DMS79 (cell line): ENCODE data around the gene DDX54.

ENCODE experiments used
- DNase-seq: peaks from one replicate; lab custom pipeline; 2025; lab: John Stamatoyannopoulos, UW

DDX54 gene

DNA sequence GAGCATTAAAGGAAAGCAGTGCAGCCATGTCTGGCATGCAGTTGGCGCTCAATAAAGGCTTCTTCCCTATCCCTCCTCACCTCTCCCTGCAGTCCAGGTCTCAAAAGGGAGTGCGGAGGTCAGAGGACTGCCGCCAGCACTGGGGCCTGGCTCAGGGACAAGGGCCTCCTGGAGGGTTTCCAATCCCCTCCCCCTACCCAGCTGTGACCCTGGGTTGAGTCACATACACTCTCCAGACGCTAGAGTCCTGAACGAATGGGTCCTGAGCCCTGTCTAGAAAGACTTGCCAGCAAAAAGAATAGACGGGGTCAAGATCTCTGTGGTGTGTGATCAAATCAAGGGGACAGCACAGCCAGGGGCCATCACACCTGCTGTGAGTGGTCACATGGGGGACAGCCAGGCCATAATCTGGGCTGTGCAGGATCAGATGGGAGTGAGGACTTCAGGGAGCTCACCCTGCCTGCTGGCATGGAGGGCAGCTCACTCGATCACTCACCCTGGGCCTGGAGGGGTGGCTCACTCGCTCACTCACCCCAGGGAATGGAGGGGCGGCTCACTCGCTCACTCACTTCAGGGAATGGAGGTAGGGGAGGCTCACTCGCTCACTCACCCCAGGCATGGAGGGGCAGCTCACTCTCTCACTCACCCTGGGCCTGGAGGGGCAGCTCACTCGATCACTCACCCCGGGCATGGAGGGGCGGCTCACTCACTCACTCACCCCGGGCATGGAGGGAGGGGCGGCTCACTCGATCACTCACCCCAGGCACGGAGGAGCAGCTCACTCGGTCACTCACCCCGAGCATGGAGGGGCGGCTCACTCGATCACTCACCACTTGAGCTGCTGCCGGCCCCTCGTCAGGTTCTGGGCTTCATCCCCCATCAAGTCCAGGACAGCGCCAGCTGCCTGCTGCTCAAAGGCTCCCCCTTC, 22.9 kb downstream of the DDX54 start:
- DNase-seq: no peak

DNA sequence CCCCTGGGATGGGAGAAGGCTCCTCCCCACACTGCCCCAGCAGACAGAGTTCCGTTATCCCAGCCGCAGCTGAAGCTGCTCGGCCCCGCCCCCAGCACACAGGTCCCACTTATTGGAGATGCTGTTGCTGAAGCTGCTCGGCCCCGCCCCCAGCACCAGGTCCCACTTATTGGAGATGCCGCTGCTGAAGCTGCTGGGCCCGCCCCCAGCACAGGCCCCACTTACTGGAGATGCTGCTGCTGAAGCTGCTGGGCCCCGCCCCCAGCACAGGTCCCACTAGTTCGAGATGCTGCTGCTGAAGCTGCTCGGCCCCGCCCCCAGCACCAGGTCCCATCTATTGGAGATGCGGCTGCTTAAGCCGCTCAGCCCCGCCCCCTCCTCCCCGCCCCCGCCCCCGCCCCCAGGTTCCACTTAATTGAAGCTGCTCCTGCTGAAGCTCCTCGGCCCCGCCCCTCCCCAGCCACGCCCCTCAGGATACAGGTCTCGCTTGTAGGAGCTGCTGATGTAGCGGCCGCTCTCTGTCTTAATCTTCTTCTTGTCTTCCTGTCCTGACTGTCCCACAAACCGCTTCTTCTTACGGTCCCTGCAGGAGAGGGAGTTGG, 23.8 kb downstream of the DDX54 start:
- no peak for DNase-seq

DNA sequence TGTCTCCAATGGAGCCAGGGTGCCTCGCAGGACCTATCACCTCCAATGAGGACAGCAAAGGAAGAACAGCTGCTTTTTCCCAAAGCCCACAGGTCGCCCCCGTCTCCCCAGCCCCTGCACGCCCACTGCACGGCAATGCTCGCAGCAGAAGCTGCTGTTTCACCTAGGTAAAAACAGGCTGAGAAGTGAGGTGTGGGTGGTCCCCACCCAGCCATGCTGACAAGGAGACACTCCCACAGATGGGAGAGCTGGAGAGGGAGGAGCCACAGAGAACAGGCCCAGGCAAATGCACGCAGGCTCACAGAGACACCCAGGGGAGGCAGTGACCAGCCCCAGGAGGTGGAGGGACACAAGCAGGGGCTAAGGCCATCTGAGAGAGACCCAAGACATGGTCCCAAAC, 25.3 kb downstream of the DDX54 start:
- DNase-seq: no peak

DNA sequence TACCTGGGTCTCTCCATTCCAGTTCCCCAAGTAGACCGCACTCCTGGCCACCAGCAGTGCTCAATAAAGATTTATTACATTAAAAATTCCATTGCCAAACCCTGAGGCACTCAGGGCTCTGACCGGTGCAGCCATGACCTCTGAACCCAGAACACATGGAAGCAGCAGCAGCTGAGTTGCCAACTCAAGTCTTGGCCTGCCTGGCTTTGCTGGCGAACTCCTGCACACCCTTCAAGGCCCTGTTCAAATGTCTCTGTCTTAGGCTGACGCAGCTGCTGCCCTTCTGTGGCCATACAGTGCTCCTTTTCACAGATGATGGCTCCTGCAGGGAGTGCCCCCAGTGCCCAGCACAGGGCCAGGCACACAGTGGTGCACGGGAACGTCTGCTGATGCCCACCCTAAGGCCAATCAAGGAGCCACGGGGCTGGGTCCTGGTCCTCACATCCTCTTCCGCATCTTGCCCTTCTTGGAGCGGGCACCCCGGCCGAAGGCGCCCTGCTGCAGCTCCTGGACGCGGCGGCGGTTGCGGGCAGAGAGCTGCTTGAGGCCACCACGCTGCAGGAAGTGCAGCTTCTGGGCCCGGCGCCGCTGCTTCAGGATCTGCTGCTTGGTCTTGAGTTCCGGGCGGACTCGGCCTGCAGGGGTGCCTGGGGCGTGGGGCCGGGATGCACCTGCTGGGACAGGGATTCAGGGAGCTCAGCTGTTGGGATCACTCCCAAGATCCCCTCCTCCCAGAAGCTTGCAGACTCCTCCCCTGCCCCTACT, 26.7 kb downstream of the DDX54 start:
- DNase-seq: no peak

DNA sequence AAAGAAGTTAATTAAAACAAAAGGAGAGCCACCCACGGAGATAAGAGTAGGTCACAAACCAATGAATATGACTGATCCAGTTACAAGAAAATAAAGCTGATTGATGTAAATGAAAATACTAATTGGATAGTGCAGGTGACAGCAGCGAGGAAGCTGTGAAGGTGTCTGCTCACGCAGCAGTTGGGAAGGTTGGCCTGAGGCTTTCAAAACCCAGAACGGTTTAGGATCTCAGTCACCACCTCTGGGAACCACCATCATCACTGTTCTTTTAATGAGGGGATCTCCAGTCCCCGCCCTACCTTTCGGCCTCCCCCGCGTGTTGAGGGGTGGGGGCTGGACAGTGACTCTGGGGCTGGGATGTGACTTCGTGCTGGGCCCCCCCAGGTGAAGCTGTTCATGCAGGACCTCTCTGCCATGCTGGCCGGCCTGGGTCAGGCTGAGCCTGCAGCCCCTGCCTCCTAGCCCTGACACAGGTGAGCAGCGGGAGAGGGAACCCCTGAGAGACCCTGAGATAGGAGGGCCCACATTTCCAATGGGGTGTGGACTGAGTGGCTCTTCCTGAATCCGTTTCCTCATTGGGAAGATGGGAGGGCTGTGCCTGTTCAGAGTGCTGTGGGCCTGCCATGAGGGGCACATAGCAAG, 27.9 kb downstream of the DDX54 start:
- DNase-seq: no peak

DNA sequence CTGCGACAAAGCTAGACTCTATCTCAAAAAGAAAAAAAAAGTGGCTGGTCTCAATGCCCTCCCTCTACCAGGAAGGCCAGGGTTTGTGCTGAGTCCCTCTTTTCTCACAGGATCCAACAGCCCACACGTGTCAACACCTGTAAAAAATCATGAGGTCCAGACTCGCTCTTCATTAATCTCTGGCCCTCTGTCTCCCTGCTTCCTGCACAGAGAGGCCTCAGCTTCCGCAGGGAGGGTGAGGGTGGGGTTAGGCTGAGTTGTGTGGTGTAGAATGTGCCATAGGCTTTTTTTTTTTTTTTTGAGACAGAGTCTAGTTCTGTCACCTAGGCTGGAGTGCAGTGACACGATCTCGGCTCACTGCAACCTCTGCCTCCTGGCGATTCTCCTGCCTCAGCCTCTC, 29.6 kb downstream of the DDX54 start:
- DNase-seq: no peak

DNA sequence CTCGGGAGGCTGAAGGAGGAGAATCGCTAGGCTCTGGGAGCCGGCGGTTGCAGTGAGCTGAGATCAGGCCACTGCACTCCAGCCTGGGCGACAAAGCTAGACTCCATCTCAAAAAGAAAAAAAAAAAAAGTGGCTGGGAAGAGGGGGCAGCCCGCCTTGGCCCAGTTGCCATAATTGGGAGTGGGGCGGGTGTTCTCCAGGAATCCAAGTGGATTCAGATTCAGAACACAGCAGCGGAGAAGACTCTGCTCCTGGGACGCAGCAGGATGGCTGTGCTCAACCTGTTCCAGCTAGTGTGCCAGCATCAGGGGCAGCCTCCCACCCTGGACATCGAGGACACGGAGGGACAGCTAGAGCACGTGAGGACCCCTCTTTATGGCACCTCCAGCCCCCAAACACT, 30.2 kb downstream of the DDX54 start:
- no peak for DNase-seq

DNA sequence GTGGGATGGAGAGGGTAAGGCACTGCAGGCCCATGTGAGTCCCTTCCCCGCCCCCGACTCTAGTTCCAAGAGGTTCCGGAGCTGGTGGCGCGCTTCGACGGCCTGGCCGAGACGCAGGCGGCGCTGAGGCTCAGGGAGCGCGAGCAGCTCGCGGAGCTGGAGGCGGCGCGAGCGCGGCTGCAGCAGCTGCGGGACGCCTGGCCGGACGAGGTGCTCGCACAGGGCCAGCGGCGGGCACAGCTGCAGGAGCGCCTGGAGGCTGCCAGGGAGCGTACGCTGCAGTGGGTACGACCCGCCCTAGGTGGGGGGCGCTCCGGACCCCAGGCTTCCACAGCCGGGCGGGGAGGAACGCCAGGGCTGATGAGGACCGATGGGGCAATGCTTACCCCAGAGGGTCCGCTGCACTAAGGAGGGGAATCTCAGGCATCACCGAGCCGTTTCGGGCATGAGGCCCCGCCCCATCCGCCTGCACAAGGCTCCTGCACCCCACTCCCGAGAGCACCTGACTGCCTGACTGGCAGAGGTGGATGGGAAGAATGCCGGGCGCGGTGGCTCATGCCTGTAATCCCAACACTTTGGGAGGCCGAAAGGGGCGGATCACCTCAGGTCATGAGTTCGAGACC, 30.8 kb downstream of the DDX54 start:
- DNase-seq: no peak

DNA sequence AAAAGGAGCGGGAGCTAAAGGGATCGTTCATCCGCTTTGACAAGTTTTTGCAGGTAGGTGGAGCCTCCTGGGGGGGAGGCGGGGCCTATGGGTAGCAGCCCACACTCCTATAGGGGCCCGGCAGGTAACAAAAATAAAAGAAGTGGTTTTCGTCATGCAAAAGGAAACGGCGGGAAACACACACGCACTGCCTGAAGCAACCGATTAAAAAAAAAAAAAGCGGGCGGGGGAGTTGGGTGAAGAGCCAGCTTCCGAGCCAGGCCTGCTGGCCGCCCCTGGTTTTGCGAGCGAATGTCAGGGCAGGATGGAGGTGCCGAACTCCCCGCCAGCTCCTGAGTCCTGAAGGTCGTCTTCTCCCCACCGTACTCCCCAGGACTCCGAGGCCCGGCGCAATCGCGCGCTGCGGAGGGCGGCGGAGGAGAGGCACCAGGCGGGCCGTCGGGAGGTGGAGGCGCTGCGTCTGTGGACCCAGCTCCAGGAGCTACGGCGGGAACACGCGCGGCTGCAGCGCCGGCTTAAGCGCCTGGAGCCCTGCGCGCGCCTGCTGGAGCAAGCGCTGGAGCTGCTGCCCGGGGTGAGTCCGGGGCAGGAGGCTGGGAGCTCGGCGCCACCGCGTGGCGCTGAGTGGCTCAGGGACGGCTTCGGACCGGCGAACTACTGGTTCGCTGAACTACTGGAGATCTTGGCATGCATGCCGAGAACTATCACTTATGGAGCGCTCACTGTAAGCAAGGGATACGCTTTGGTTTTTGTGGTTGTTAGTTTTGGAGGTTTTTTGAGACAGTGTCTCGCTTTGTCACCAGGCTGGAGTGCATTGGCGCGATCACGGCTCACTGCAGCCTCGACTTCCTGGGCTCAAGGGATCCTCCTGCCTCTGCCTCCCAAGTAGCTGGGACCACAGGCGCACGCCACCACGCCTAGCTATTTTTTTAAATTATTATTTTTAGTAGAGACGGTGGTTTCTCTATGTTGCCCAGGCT, 32.2 kb downstream of the DDX54 start:
- DNase-seq: peak; percentile 60

DNA sequence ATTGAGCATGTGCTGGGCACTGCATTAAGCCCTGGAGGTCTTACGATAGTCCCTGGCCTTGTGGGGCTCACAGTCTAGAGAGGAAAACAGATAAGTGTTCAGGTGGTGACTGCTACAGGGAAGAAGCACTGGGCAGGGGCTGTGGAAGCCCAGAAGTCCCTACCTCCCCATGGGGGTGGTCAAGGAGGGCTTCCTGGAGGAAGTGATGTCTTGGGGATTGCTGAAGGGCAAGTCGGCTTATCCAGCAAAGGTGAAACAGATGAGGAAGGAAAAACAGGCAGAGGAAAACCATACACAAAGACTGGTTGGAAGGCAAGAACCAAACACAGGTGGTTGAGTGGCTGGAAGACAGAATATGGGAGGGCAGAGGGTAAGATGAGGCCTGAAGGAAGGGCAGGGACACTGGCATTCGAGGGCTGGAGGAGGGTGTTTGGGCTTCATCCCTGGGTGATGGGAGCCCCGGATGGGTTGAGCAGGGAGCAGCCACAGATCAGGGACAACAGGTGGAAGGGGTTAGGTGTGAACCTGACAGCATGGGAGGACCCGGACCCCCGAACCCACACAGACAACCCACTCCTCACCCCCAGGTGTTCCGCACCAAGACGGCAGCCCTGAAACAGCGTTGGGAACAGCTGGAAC, 33.0 kb downstream of the DDX54 start:
- DNase-seq: no peak

DNA sequence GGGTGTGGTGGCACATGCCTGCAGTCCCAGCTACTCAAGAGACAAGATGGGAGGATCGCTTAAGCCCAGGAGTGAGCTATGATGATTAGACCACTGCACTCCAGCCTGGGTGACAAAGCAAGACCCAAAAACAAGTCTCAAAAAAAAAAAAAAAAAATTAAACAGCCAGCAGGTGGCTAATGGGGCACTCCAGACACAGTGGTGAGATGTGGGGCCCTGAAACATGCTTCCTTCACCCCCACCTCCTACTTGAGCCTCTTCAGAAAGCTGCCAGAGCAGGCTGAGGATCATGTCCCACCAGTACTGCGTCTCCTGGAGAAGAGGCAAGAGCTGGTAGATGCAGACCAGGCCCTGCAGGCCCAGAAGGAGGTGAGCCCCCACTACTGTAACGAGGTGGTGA, 33.6 kb downstream of the DDX54 start:
- DNase-seq: no peak

DNA sequence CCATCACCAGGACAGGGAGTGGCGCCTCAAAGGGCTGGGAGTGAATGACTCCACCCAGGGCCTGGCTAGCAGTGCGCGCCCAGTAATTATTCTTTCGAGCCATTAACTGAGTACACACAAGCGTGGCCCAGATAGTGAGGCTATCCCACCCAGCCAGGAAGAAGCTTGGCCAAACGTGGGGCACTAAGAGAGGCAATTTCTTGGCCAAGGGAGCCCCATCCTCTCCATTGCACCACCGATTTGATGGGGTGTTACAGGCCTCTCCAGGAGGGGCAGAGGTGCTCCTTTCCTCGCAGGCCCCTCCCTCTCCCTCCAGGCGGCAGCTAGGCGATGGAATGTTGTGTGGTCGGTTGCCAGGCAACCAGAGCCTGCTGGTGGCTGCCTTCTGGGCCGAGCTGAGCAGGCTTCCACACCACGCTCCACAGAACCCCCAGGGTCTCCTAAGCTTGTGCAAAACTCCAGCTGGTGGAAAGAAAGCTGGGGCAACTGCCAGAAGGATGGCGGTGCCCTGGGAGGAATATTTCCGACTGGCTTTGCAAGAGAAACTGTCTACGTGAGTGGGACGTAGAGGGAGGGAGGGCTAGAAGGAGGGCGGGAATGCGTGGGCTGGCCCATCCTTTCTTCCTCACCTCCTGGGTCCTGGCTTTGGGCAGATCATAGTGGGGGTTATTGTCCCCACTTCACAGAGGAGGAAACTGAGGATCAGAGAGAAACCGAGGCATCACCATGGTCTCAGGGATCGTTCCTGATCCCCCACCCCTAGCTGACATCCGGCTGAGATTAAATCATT, 35.7 kb downstream of the DDX54 start, which contains the start of gene CFAP73:
Gene CFAP73 (plus strand): TSS at position 364 of the 790 bp plus-strand sequence. CDS start 134 bp downstream, at position 498.
- peak; percentile 63 for DNase-seq

DNA sequence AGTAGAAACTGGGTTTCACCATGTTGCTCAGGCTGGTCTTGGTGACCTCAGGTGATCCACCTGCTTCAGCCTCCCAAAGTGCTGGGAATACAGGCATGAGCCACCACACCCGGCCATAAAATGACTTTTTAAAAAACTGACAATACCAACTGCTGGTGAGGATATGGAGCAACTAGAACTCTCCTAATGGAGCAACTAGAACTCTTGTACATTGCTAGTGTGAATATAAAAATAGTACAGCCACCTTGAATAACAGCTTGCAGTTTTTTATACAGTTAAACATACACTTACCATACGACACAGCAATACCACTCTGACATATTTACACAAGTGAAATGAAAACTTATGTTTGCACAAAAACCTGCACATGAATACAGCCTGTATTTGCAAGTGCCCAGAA, 38.3 kb downstream of the DDX54 start:
- no peak for DNase-seq

DNA sequence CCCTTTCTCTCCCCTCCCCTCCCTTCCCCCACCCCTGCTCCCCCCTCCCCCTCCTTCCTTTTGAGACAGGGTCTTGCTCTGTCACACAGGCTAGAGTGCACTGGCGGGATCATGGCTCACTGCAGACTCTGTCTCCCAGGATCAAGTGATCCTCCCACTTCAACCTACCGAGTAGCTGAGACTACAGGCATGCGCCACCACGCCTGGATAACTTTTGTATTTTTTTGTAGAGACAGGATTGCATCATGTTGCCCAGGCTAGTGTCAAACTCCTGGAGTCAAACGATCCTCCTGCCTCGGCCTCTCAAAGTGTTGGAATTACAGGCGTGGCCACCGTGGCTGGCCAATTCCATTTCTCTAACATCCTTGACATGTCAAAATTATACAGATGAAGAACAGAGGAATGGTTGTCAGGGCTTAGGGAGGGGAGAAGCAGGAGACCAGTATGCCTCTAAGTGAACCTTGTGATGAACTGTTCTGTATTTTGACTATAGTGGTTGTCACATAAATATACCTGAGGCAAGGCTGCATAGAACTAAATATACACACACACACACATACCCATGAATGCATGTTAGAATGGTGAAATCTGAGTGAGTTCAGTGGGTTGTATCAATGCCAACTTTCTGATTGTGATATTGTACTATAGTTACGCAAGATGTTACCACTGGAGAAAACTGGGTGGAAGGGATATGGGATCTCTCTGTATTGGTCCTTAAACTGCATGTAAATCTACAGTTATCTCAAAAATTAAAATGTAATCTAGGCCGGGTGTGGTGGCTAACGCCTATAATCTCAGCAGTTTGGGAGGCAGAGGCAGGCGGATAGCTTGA, 39.3 kb downstream of the DDX54 start:
- no peak for DNase-seq

DNA sequence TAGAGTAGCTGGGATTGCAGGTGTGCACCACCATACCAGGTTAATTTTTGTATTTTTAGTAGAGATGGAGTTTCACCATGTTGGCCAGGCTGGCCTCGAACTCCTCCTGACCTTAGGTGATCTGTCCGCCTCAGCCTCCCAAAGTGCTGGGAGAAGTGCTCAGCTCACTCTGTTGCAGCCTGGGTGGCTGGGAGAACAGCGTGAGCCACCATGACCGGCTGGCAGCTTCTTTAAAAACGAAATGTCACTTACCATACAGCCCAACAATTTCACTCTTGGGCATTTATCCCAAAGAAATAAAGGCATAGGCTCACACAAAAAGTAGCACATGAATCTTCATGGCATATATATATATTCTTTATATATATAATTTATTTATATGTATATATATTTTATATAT, 40.5 kb downstream of the DDX54 start:
- no peak for DNase-seq

DNA sequence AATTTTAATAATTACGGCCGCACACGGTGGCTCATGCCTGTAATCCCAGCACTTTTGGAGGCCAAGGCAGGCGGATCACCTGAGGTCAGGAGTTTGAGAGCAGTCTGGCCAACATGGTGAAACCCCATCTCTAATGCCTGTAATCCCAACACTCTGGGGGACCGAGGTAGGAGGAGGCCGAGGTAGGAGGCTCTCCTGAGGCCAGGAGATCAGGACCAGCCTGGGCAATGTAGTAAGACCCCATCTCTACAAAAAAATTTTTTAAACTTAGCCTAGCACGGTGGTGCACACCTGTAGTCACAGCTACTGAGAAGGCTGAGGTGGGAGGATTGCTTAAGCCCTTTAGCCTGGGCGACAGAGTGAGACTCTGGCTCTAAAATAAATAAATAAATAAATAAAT, 41.3 kb downstream of the DDX54 start:
- no peak for DNase-seq

DNA sequence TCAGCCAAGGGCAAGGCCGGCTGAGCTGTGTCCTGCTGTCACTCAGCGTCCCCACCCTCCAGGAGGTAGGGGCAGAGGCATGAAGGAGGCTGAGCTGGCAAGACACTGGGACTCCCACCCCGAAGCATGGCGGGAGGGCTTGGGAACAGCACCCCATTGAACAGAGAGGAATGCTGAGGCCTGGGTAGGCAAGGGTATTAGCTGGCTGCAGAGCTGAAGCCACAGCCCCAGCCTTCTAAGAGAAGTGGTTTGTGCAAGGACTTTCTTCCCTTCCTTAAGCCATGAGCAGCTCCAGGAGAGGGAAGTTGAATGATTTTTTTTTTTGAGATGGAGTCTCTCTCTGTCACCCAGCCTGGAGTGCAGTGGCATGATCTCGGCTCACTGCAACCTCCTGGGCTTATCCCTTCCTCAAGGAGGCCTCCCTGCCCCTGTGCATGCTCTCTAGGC, 42.4 kb downstream of the DDX54 start:
- DNase-seq: no peak

DNA sequence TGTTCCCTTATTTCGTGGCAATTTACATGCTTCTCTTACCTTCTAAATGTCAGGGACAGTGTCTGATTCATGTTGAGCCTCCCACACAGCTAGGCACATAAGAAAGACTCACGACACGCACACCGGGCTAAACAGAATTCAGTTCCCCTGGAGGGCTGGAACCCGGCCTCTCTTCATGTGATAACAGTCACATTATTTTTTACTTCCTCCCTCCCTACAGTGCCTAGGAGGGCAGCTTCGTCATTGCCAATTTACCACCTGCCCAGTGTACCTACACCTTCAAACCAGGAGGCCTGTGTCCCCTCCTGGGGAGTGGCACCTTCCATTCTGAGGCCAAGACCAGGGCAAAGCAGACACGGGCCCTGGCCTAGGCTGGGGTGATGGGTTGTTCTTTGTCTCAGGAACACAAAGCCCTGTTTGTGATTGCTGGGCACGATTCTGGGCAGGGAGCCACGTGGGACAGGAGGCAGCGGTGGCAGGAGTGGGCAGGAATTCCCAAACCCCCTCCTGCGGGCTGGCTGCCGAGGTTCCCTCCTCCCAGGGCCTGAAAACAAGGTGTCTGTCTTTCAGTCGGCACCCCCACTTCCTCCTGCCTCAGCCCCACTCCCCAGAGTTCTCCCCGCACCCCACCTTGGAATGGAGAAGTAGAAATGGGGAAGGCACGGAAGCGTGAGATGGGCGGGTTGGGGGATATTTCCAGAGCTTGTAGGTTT, 42.9 kb downstream of the DDX54 start:
- DNase-seq: no peak
